Measurements from ENCODE around the gene MIPOL1.

GRCh38 chr14:37257501-37258070, 59.8 kb downstream of the MIPOL1 start:
- TF ChIP-seq CTCF (conservative IDR thresholded peaks at IDR 0.05; ENCODE audit: low read depth, low read length) (no peak), BHLHE40 (IDR thresholded peaks at IDR 0.05; ENCODE audit: low read depth, low read length) (no peak), POLR2A (IDR thresholded peaks at IDR 0.05; ENCODE audit: low read depth, low read length) (no peak), MAFK (IDR thresholded peaks at IDR 0.05; ENCODE audit: low read depth, low read length) (no peak), MXI1 (IDR thresholded peaks at IDR 0.05; ENCODE audit: borderline replicate concordance, low read depth, low read length) (no peak), USF2 (IDR thresholded peaks at IDR 0.05; ENCODE audit: low read depth, low read length) (no peak), FOS (IDR thresholded peaks at IDR 0.05; ENCODE audit: low read depth, low read length) (no peak), CHD1 (IDR thresholded peaks at IDR 0.05; ENCODE audit: low read depth, low read length) (no peak), RFX5 (IDR thresholded peaks at IDR 0.05; ENCODE audit: low read depth, low read length) (no peak), RCOR1 (IDR thresholded peaks at IDR 0.05; ENCODE audit: insufficient replicate concordance, low read length) (no peak), RAD21 (IDR thresholded peaks at IDR 0.05; ENCODE audit: low read length) (no peak), CEBPB (IDR thresholded peaks at IDR 0.05; ENCODE audit: low read depth, low read length) (no peak), SMC3 (IDR thresholded peaks at IDR 0.05; ENCODE audit: low read depth, low read length) (no peak)
- TF ChIP-seq, protein P1, sequence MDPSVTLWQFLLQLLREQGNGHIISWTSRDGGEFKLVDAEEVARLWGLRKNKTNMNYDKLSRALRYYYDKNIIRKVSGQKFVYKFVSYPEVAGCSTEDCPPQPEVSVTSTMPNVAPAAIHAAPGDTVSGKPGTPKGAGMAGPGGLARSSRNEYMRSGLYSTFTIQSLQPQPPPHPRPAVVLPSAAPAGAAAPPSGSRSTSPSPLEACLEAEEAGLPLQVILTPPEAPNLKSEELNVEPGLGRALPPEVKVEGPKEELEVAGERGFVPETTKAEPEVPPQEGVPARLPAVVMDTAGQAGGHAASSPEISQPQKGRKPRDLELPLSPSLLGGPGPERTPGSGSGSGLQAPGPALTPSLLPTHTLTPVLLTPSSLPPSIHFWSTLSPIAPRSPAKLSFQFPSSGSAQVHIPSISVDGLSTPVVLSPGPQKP (IDR thresholded peaks at IDR 0.05; ENCODE audit: borderline replicate concordance, low read depth, low read length): no peak
